HG03159 (cell line): ENCODE results near the gene UBE2J2.

ENCODE experiments used
- ATAC-seq: cut with Tn5 transposase; IDR thresholded peaks from one replicate; pipeline ENCODE4 v1.9.1; 2021; ENCODE audit warnings: mild to moderate bottlenecking, moderate library complexity; ENCODE audit not compliant: unreplicated experiment

UBE2J2 gene

GRCh38 chr1:1296070-1297061, 22.7 kb upstream of the UBE2J2 start:
- ATAC-seq, result no peak

- no peak for ATAC-seq
These were observed 21.7 kb upstream of the UBE2J2 start for GRCh38 chr1:1295154-1295923.

GRCh38 chr1:1294250-1294890, 20.7 kb upstream of the UBE2J2 start:
- ATAC-seq, result no peak

- ATAC-seq, result no peak
These were observed 19.9 kb upstream of the UBE2J2 start for GRCh38 chr1:1293263-1294249.

GRCh38 chr1:1292851-1293250, 19.2 kb upstream of the UBE2J2 start:
- ATAC-seq, result no peak

- ATAC-seq, result no peak
These were observed 18.8 kb upstream of the UBE2J2 start for GRCh38 chr1:1292442-1292779.

- no peak for ATAC-seq
These were observed 18.1 kb upstream of the UBE2J2 start for GRCh38 chr1:1291548-1292441.

GRCh38 chr1:1291023-1291528, 17.4 kb upstream of the UBE2J2 start:
- ATAC-seq, result no peak

GRCh38 chr1:1290238-1290731, 16.6 kb upstream of the UBE2J2 start:
- no peak for ATAC-seq

GRCh38 chr1:1287288-1288110, 13.8 kb upstream of the UBE2J2 start:
- no peak for ATAC-seq

- ATAC-seq, result no peak
These were observed 12.9 kb upstream of the UBE2J2 start for GRCh38 chr1:1286313-1287261.

GRCh38 chr1:1285611-1286311, 12.1 kb upstream of the UBE2J2 start:
- no peak for ATAC-seq

GRCh38 chr1:1285102-1285571, 11.5 kb upstream of the UBE2J2 start:
- ATAC-seq, result no peak

GRCh38 chr1:1284221-1285101, 10.8 kb upstream of the UBE2J2 start:
- no peak for ATAC-seq

GRCh38 chr1:1283821-1284220, 10.2 kb upstream of the UBE2J2 start:
- ATAC-seq, result no peak
